GM12878 (cell line): ENCODE measurements around the gene SOBP. TPM values are rescaled to one million over a fixed set of nuclear protein-coding genes. Genes with fewer than 3 reads are reported as not detected.

Experiments used
- ATAC-seq: fragments of 200-7000 bp; cut with Tn5 transposase; 3 replicates; pipeline ENCODE4 v1.9.1; 2020; ENCODE audit warnings: mild to moderate bottlenecking, moderate library complexity
- BruUV-seq: library from RNA; stranded (reverse); fragments of 400-500 nt; replicated peaks from 2 replicates; lab custom pipeline; 2021; lab: Mats Ljungman, UMichigan
- CTCF ChIA-PET: fragments of 300-600 bp; sonication (Branson Sonifier 250); formaldehyde crosslinking; extraction: SDS; loops from one replicate; lab custom pipeline; 2021; ENCODE audit warnings: inconsistent platforms; lab: Yijun Ruan, JAX
- POLR2A ChIA-PET: fragments of 350-600 bp; formaldehyde crosslinking; extraction: SDS; loops from one replicate; lab custom pipeline; 2021; ENCODE audit warnings: inconsistent platforms; lab: Charles Lee
- RAD21 ChIA-PET: fragments of 300-600 bp; sonication (Branson Sonifier 250); formaldehyde crosslinking; loops from one replicate; lab custom pipeline; 2023; ENCODE audit warnings: antibody characterized with exemption; ENCODE audit not compliant: unreplicated experiment; lab: Charles Lee
- SMC1A ChIA-PET: fragments of 300-600 bp; sonication (Branson Sonifier 250); formaldehyde crosslinking; loops from one replicate; lab custom pipeline; 2023; ENCODE audit not compliant: unreplicated experiment, uncharacterized antibody; lab: Charles Lee
- DNase-seq: peaks from one replicate; pipeline ENCODE4 v3.0.0-alpha.2; 2011; ENCODE audit warnings: low read depth, low spot score
- FAIRE-seq: peaks from 3 replicates; lab custom pipeline; 2011; peaks lifted over from hg19 to GRCh38; lab: Jason Lieb, UNC
- H2AFZ ChIP-seq: 2 replicates; pipeline ENCODE4 v1.6.0; 2011; ENCODE audit warnings: low read depth, low read length, control low read depth; ENCODE audit not compliant: control insufficient read depth
- H3K27ac ChIP-seq: 2 replicates; pipeline ENCODE4 v1.5.1; 2011; ENCODE audit warnings: control low read depth; ENCODE audit not compliant: control insufficient read depth, insufficient read depth
- H3K27me3 ChIP-seq, 2 experiments: replicated peaks in 1 of 2; 2 replicates each; pipeline versions ENCODE4 v1.6.0 to v1.6.1; 2011; ENCODE audit warnings: low read length in 1 of 2; ENCODE audit not compliant: control insufficient read depth in 2 of 2, insufficient read depth in 2 of 2
- H3K36me3 ChIP-seq, 2 experiments: 2 replicates each; pipeline ENCODE4 v1.5.1; 2011; ENCODE audit warnings: low read length in 1 of 2; ENCODE audit not compliant: control insufficient read depth in 2 of 2, insufficient read depth in 2 of 2
- H3K4me1 ChIP-seq: 2 replicates; pipeline ENCODE4 v1.6.1; 2011; ENCODE audit warnings: mild to moderate bottlenecking, low read length, moderate library complexity, mixed read lengths; ENCODE audit not compliant: control insufficient read depth, insufficient read depth
- H3K4me2 ChIP-seq: 2 replicates; pipeline ENCODE4 v1.6.0; 2011; ENCODE audit warnings: control low read depth; ENCODE audit not compliant: control insufficient read depth, insufficient read depth
- H3K4me3 ChIP-seq: fragments of 200-600 bp; sonication (generic); 2 replicates; pipeline ENCODE4 v1.5.1; 2016
- H3K79me2 ChIP-seq: 2 replicates; pipeline ENCODE4 v1.6.0; 2011; ENCODE audit warnings: low read length; ENCODE audit not compliant: control insufficient read depth, insufficient read depth
- H3K9ac ChIP-seq: 2 replicates; pipeline ENCODE4 v1.8.0; 2011; ENCODE audit warnings: low read length, control low read depth, mixed read lengths; ENCODE audit not compliant: control insufficient read depth, insufficient read depth
- H3K9me3 ChIP-seq: replicated peaks from 3 replicates; pipeline ENCODE4 v1.5.1; 2011; ENCODE audit warnings: mild to moderate bottlenecking, low read length; ENCODE audit not compliant: control insufficient read depth, insufficient read depth
- H4K20me1 ChIP-seq: 2 replicates; pipeline ENCODE4 v1.6.0; 2011; ENCODE audit not compliant: control insufficient read depth, insufficient read depth
- IRF3 ChIP-seq: fragments of 450-650 bp; IDR thresholded peaks from 2 replicates; pipeline ENCODE4 v1.6.1; 2014; ENCODE audit warnings: mild to moderate bottlenecking
- JUND ChIP-seq: IDR thresholded peaks from 2 replicates; pipeline ENCODE4 v1.6.1; 2012; ENCODE audit warnings: low read depth, mild to moderate bottlenecking, low read length, improper control_type of control experiment, moderate library complexity
- KLF5 ChIP-seq: fragments of 450-650 bp; IDR thresholded peaks from 2 replicates; pipeline ENCODE4 v1.6.1; 2014; ENCODE audit warnings: mild to moderate bottlenecking; ENCODE audit not compliant: partially characterized antibody
- SUZ12 ChIP-seq: fragments of 200-600 bp; sonication (generic); IDR thresholded peaks from one replicate; pipeline ENCODE4 v1.6.1; 2018; ENCODE audit warnings: antibody characterized with exemption, mild to moderate bottlenecking; ENCODE audit not compliant: unreplicated experiment
- ZNF592 ChIP-seq: fragments of 450-650 bp; IDR thresholded peaks from 2 replicates; pipeline ENCODE4 v1.6.1; 2017; ENCODE audit warnings: mild to moderate bottlenecking, moderate library complexity
- WGBS: methylation state at CpG from one replicate; pipeline ENCODE4 v1.1.6; 2016; ENCODE audit warnings: low lambda C conversion rate; ENCODE audit not compliant: insufficient replicate concordance, insufficient coverage; ENCODE audit errors: missing lambda C conversion rate; 5-methylcytosine and 5-hydroxymethylcytosine counted together
- in situ Hi-C: fragments of 300-500 bp; cut with MboI; formaldehyde crosslinking; loops from 9 replicates; pipeline ENCODE4 v1.14.3; 2018; ENCODE audit warnings: mixed read lengths
- intact Hi-C: fragments of 100-400 bp; cut with micrococcal nuclease; formaldehyde crosslinking; loops from one replicate; pipeline ENCODE4 v1.14.2; 2022; ENCODE audit not compliant: unreplicated experiment
- polyA plus RNA-seq, 11 experiments: library from polyadenylated mRNA; depleted of rRNA in 4 of 11; unstranded in 6 of 11; stranded (reverse) in 5 of 11; fragments of >200 nt; fragmentation: Nextera tagmentation in 4 of 11; fragmentation: Illumina TruSeq in 1 of 11; extraction: Ambion mirVana in 4 of 11; extraction: Trizol in 1 of 11; gene quantifications; 1 replicate in 1 of 11; 2 replicates in 10 of 11; pipeline versions ENCODE4 v1.2.1 to v1.2.3, GENCODE V29; 2011 to 2016; ENCODE audit warnings: inconsistent platforms in 2 of 11, missing spikeins in 2 of 11, low read depth in 1 of 11
- total RNA-seq, 4 experiments: library from RNA; depleted of rRNA in 3 of 4; stranded (reverse); fragments of >200 nt in 3 of 4; fragmentation: Illumina TruSeq in 1 of 4; extraction: Trizol in 1 of 4; gene quantifications; 2 replicates each; pipeline versions ENCODE4 v1.2.1 to v1.2.3, GENCODE V29; 2013 to 2021

The SOBP gene
- total and polyA plus RNA-seq, 10 of the 15 experiments (the other 5 are each of a cell fraction or from before 2014, with no cell fraction given) = 0.49 to 1.9 (median 0.78) TPM

GRCh38 chr6:107554326-107554725 lies 64.4 kb downstream of the SOBP start:
- H3K27me3 ChIP-seq = no peaks in the 10 kb centered on the region

More at GRCh38 chr6:107554326-107554725, 64.4 kb downstream of the SOBP start:
- Histone ChIP-seq H3K36me3 (no peaks in the 10 kb centered on the region), H4K20me1 (no peaks in the 10 kb centered on the region), H3K4me1 (peaks cover 3% of the 10 kb centered on the region; the same call in 1 of the 2 replicates), H3K9ac (no peak overlapping the region)
- TF ChIP-seq SUZ12 (no peak), IRF3 (no peak), KLF5 (no peak), JUND (no peak), ZNF592 (no peak)
- TF ChIP-seq, all 136 proteins: peak for 0
- 42% methylated on average over 2 of the region's 2 CpGs for WGBS
- DNase-seq = no peak
- no peaks in the 10 kb centered on the region for H3K79me2 ChIP-seq
- no peak for FAIRE-seq
- ChIA-PET RAD21 (no interaction called here), POLR2A (no interaction called here), SMC1A (interaction anchor here (0.8 kb wide), 1 partner anchor 12 kb away, joined by 3 read pairs; no protein-coding TSS in a partner anchor), CTCF (no interaction called here)
- BruUV-seq = no TSS peak
- H2AFZ ChIP-seq = no peak overlapping the region
- H3K4me3 ChIP-seq = no peak overlapping the region
- no peak overlapping the region for H3K27ac ChIP-seq
- intact Hi-C loops (no loop called here), in situ Hi-C loops (no loop called here)
- no peak overlapping the region for H3K4me2 ChIP-seq
- ATAC-seq = no peak
- no peaks in the 10 kb centered on the region for H3K9me3 ChIP-seq
